GM18873 (cell line): ENCODE results near the gene SIRT3.
"Not testable (repeated sequence)": the region's sequence is repeated elsewhere in the genome, so short reads cannot be mapped to it uniquely, and the experiment has no call there.

Experiments
- ATAC-seq: cut with Tn5 transposase; IDR thresholded peaks from one replicate; pipeline ENCODE4 v1.9.1; 2021; ENCODE audit warnings: mild to moderate bottlenecking, moderate library complexity, moderate number of reproducible peaks; ENCODE audit not compliant: unreplicated experiment, low FRiP score

SIRT3 gene

GRCh38 chr11:249062-249461, 12.9 kb upstream of the SIRT3 start:
- no peak for ATAC-seq

GRCh38 chr11:244376-244775, 8.2 kb upstream of the SIRT3 start:
- ATAC-seq = no peak

DNA sequence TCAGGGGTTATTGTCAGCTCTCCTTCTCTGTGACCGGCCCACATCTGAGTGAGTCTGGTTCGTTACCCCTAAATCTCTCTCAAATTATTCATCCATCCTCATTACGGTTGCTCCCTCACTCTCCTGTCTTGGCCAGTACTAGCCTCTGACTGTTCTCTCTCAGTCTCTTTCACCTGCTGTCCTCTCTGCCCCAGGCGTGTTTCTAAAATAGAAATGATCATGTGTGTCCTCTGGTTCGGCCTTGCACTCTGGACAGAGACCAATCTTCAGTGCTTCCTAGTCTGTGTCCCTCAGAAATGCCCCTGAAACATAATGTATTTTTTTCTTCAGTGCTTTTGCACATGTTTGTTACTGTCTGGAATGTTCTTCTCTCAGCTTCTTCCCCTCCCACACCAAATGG, 5.5 kb upstream of the SIRT3 start:
- no peak for ATAC-seq

- no peak for ATAC-seq
Measured at GRCh38 chr11:240315-240714, 4.2 kb upstream of the SIRT3 start.

- not testable (repeated sequence) for ATAC-seq
Measured at GRCh38 chr11:238346-238745, 2.2 kb upstream of the SIRT3 start.

- peak; percentile 65 for ATAC-seq
Measured at GRCh38 chr11:236774-237767, 929 bp upstream of the SIRT3 start, which contains the start of gene PSMD13. TSS of gene PSMD13 (plus strand) at chr11:236976. CDS start at chr11:237050, 74 bp downstream.

- no peak for ATAC-seq
Measured at GRCh38 chr11:235609-235996, 539 bp downstream of the SIRT3 start.

GRCh38 chr11:235180-235579, 962 bp downstream of the SIRT3 start:
- ATAC-seq = no peak

DNA sequence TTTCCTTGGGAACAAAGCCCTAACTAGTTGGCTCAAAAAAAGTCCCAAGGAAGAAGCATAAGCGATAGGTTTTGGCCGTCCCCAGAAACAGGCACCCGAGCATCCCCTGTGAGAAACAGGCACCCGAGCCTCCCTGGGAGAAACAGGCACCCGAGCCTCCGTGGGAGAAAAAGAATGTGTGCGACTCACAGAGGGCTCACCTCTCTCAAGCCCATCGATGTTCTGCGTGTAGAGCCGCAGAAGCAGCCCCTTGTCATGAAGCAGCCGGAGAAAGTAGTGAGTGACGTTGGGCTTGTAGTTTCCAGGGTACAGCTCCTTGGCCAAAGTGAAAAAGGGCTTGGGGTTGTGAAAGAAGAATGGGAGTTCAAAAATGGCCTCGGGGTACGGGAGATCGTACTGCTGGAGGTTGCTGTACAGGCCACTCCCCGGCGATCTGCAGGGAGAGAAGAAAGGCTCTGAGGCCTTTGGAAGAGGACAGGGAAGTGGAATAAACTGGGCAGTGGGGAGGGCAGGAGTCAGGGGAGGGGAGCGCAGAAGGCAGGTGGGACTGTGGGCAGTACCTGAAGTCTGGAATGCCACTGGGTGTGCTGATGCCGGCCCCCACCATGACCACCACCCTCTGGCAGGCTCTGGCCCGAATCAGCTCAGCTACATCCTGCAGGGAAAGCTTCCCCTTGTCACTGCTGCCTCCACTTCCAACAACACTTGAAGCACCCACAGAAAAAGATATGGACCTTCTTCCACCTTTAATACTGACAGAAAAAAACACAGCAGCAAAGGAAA, 3.2 kb downstream of the SIRT3 start:
- ATAC-seq = no peak

- no peak for ATAC-seq
Measured at GRCh38 chr11:230431-230830, 5.7 kb downstream of the SIRT3 start.

DNA sequence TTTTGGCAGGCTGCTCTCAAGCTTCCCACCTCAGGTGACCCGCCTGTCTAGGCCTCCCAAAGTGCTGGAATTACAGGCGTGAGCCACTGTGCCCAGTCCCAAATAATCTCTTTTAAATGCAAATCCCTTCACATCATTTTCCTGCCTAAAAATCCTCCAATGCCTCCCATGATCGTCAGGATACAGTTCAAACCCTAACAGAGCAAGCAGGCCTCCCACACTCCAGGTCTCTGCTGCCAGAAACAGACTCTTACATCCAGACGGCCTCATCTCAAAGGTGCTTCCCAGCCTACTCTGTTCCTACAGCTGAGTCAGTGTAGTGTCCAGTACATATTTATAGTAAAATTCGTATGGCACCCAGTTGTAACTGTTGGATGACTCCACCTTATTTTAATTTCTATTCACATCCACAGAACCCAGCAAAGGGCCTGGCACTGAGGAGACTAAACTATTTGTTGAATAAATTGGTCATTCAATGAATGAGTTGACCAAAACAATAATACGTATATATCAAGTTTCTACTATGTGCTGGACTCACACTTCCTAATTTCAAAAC, 8.2 kb downstream of the SIRT3 start:
- ATAC-seq = no peak

- ATAC-seq = peak; percentile 55
Measured at GRCh38 chr11:225734-226453, 10.2 kb downstream of the SIRT3 start.

GRCh38 chr11:224424-224823, 11.7 kb downstream of the SIRT3 start:
- ATAC-seq = no peak

GRCh38 chr11:223884-224283, 12.3 kb downstream of the SIRT3 start:
- no peak for ATAC-seq

GRCh38 chr11:223026-223789, 12.9 kb downstream of the SIRT3 start:
- ATAC-seq = no peak

GRCh38 chr11:221998-222789, 13.9 kb downstream of the SIRT3 start:
- ATAC-seq = no peak

GRCh38 chr11:221539-221938, 14.6 kb downstream of the SIRT3 start:
- no peak for ATAC-seq

DNA sequence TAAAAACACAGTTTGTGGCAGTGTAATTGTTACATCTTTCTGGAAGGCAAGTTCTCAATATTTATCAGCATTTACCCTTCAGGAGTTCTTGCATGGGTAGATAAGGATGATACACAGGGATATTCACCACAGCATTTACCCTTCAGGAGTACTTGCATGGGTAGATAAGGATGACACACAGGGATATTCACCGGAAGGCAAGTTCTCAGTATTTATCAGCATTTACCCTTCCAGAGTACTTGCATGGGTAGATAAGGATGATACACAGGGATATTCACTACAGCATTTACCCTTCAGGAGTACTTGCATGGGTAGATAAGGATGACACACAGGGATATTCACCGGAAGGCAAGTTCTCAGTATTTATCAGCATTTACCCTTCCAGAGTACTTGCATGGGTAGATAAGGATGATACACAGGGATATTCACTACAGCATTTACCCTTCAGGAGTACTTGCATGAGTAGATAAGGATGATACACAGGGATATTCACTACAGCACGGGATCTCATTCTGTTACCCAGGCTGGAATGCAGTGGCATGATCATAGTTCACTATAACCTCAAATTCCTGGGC, 15.4 kb downstream of the SIRT3 start:
- ATAC-seq = not testable (repeated sequence)
